ENCODE results near the gene TBC1D16.

TBC1D16 gene

DNA sequence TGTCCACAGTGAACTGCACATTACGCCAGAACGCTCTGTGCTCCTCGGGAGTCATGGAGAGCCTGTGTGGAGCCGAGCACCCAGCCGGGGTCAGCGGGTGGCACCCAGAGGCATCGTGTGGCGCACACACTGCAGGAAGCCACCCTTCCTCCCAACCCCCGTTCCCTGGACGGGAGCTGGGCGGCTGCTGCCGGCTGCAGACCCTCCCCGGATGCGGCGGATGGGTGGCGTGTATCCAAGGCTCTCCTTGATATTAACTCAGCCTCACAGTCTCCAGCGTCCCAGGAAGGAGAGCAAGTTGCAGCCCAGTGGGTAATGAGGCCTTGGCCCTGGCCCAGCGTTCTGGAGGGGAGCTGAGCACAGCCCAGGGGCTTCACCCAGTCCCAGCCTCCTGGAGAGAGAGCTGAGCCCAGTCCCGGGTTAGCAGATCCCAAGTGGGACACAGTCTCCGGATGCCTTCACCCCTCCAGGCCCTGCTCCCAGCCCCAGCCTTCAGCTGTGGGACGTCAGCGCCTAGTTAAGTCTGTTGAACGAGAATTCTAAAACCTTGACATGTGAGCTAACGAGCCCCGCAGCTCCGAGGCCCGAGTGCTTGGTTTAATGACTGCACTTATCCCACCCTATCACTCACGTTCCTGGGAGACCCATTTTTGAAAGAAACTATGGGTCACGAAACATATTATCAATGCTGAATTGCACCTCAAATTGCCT is 86.6 kb downstream of the TBC1D16 start:
- FAIRE-seq = no peak

DNA sequence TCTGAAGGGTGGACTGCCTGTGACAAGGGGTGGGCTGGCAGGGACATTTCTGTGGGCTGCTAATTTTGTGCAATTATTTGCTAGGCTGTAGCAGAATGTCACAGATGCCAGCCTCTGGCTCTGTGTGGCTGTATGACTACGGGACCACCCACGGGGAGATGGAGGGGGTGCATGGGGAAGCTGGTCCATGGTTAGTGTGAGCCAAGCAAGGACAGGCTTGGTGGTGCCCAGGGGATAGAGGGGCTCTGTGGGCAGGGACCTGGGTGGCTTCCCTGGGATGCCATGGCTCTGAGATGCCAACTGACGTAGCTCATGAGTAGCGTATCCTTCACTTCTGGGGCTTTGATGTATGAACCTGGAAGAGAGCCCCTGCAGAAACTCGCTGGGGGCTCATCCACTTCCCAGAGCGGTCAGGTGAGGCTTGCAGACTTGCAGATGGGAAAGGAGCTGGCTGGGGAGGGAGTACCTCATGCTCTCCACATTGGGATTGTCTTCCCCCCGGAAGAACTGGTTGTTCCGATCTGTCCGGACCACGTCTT is 87.2 kb downstream of the TBC1D16 start:
- no peak for FAIRE-seq

- FAIRE-seq = no peak
Observed at GRCh38 chr17:79947351-79948031, 88.2 kb downstream of the TBC1D16 start.

DNA sequence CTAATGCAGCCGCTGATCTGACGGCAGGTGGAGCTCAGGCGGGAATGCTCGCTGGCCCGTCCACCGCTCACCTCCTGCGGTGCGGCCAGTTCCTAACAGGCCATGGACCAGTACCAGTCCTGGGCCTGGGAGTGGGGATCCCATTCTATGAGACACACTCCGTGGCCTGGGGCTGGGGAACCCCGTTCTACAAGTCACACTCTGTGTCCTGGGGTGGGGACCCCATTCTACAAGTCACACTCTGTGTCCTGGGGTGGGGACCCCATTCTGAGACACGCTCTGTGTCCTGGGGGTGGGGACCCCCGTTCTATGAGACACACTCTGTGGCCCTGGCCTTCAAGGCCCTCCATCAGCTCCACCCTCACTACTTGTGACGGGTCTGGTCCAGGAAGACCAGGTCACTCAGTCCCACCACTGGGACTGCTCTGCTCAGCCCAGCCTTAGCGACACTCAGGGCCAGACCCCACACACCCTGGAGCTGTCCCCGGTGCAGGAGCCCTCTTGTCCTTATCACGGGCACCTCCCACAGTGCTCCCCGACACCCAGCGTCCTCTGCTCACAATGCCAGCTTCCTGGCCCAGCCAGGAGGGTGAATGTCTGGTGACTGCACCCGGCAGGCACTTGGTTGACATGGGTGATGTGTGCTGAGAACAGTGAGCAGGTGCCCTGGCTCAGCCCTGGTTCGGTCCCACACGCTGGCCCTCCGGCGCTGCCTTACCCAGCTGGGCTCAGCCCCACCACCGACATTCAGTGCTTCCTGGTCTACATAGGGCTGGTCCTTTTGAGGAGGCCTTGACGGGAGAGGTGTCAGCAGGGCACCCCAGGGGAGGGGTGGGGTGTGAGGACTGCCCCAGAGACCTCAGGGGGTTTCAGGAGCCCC is 89.1 kb downstream of the TBC1D16 start:
- no peak for FAIRE-seq

DNA sequence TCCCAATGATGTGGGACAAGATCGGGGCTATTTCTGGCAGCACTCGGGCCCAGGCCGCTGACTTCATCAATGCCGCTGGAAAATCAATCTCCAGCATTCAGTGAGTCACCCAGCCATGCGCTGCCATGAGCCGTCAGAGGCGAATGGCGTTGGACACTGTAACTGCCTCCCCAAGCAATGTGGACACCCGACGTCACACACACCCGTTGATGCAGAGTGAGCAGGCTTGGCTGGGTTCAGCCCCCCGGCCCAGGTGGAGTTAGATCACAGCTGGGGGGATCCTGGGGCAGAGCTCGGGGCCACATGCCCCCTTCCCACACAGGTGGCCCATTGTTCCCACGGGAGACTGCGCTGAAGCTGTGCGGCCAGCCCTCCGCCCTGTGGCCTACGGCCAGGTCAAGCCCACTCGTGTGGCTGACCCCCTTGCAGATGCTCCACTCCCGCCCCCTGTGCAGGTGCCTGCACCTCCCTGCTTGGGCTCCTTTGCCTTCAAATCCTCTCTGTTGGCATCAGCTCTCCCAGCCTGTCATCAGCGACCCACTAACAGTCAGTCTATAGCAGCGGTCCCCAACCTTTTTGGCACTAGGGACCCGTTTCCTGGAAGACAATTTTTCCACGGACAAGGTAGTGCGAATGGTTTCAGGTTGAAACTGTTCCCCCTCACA is 89.9 kb downstream of the TBC1D16 start:
- no peak for FAIRE-seq

DNA sequence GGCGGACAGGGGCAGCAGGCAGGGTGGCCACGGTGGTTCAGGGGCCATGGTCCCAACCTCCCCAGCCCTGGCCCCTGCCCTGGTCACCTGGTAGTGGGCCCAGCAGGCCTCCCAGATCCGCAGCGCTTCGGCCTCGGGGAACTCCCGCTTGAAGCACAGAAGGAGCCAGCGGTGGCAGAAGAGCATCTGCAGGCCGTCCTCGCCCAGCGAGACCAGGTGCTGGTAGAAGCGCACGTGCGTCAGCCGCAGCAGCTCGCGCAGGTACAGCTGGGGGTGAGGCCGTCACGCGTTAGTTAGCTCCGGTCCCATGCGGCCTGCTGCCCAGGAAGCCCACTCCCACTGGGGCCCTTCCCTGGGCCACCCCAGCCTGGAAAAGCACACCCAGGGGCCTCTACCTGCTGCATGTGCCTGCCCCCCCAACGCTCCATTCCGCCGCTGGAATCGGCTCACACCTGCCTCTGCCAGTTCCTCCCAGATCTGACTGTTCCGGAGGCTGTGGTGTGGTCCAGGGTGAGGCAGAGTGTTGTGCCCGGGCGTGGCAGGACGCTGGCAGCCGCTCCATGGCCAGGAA is 90.8 kb downstream of the TBC1D16 start:
- no peak for FAIRE-seq

- no peak for FAIRE-seq
Observed at GRCh38 chr17:79944251-79944812, 91.3 kb downstream of the TBC1D16 start.

- no peak for FAIRE-seq
Observed at GRCh38 chr17:79943347-79944241, 92.1 kb downstream of the TBC1D16 start.

- FAIRE-seq = no peak
Observed at GRCh38 chr17:79942591-79943346, 92.9 kb downstream of the TBC1D16 start.

- FAIRE-seq = no peak
Observed at GRCh38 chr17:79942011-79942405, 93.7 kb downstream of the TBC1D16 start.

- FAIRE-seq = no peak
Observed at GRCh38 chr17:79941088-79942010, 94.3 kb downstream of the TBC1D16 start.

- no peak for FAIRE-seq
Observed at GRCh38 chr17:79940459-79941087, 95.1 kb downstream of the TBC1D16 start.

- FAIRE-seq = no peak
Observed at GRCh38 chr17:79939755-79940458, 95.8 kb downstream of the TBC1D16 start.

GRCh38 chr17:79939094-79939435 is 96.6 kb downstream of the TBC1D16 start:
- no peak for FAIRE-seq

DNA sequence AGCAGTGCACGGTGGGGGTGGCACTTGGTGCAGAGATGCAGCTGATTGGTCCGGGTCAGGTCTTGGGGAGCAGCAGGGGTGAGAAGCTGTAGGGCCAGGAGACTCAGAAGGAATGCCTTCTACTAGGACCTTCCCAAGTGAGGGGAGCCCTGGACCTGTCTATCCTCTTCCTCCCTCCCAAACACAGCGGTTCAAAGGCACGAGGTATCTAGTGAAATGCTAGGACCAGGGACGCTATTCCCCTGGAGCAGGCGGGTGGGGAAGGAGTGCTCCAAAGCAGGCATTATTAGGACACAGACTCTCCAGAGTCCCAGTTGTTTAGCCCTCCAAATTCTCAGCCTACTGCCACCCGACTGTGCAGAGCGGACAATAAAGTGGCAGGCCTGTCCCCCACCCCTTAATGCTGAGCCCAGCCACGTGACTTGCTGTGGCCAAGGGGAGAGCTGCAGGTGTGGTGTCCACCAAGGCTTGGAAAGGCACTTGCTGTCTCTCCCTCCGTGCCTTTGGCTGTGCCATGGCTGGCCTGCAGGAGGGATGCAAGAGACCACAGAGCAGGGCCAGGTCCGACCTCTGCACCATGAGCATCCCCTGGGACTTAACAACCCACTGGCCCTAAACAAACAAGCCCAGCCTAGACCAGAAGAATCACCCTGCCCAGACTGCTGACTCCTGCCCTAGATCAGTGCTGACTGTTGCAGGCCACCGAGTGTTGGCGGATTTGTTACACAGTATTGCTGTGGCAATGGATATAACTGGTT is 97.2 kb downstream of the TBC1D16 start:
- no peak for FAIRE-seq

- no peak for FAIRE-seq
Observed at GRCh38 chr17:79937391-79938335, 98.0 kb downstream of the TBC1D16 start.
